CD4-positive, alpha-beta memory T cell (primary cell): ENCODE data around the gene ADAMTS3. TPM values are rescaled to one million over a fixed set of nuclear protein-coding genes. Genes with fewer than 3 reads are reported as not detected.

ENCODE experiments used
- CTCF ChIA-PET: fragments of 350-600 bp; sonication (Branson Sonifier 250); formaldehyde crosslinking; loops from one replicate; lab custom pipeline; 2021; ENCODE audit warnings: inconsistent platforms; ENCODE audit not compliant: partially characterized antibody; lab: Charles Lee
- POLR2A ChIA-PET: fragments of 350-600 bp; sonication (Branson Sonifier 250); formaldehyde crosslinking; loops from one replicate; lab custom pipeline; 2021; ENCODE audit not compliant: partially characterized antibody; lab: Charles Lee
- DNase-seq, 5 donors: peaks; one replicate each; pipeline versions ENCODE4 v3.0.0 to v3.0.0-alpha.2; 2020 to 2022; ENCODE audit warnings: mixed read lengths in 1 of 5
- H3K27ac ChIP-seq: one replicate; pipeline ENCODE4 v1.7.0; 2013; ENCODE audit warnings: low read depth, low read length
- H3K27me3 ChIP-seq: 2 replicates; pipeline ENCODE4 v1.7.0; 2013; ENCODE audit warnings: mild to moderate bottlenecking, low read length, moderate library complexity; ENCODE audit not compliant: insufficient read depth
- H3K36me3 ChIP-seq: 2 replicates; pipeline ENCODE4 v1.7.0; 2013; ENCODE audit warnings: mild to moderate bottlenecking, low read length, moderate library complexity; ENCODE audit not compliant: insufficient read depth
- H3K4me1 ChIP-seq: 2 replicates; pipeline ENCODE4 v1.7.0; 2013; ENCODE audit warnings: mild to moderate bottlenecking, low read length, moderate library complexity; ENCODE audit not compliant: insufficient read depth
- H3K4me3 ChIP-seq, 2 donors: one replicate each; pipeline ENCODE4 v1.7.0; 2013; ENCODE audit warnings: low read length in 2 of 2, mild to moderate bottlenecking in 1 of 2
- H3K9me3 ChIP-seq, 2 donors: one replicate each; pipeline ENCODE4 v1.7.0; 2013; ENCODE audit warnings: low read length in 2 of 2, control low read depth in 1 of 2; ENCODE audit not compliant: control insufficient read depth in 1 of 2
- H3K27ac Mint-ChIP-seq, 7 donors: one replicate each; pipeline ENCODE4 v1.8.0; 2020 to 2021; ENCODE audit warnings: mixed read lengths in 7 of 7, mild to moderate bottlenecking in 6 of 7, inconsistent platforms in 3 of 7, moderate library complexity in 3 of 7
- H3K27me3 Mint-ChIP-seq, 2 donors: one replicate each; pipeline ENCODE4 v1.8.0; 2020 to 2021; ENCODE audit warnings: mixed read lengths in 2 of 2
- H3K36me3 Mint-ChIP-seq, 2 donors: one replicate each; pipeline ENCODE4 v1.8.0; 2020 to 2021; ENCODE audit warnings: mixed read lengths in 2 of 2, inconsistent platforms in 1 of 2, mild to moderate bottlenecking in 1 of 2
- H3K4me1 Mint-ChIP-seq, 4 donors: one replicate each; pipeline ENCODE4 v1.8.0; 2020 to 2021; ENCODE audit warnings: mixed read lengths in 4 of 4, mild to moderate bottlenecking in 1 of 4
- H3K4me3 Mint-ChIP-seq, 8 donors: one replicate each; pipeline ENCODE4 v1.8.0; 2020 to 2021; ENCODE audit warnings: mixed read lengths in 8 of 8, mild to moderate bottlenecking in 7 of 8, moderate library complexity in 6 of 8, inconsistent platforms in 3 of 8
- H3K9me3 Mint-ChIP-seq, 8 donors: one replicate each; pipeline ENCODE4 v1.8.0; 2020 to 2021; ENCODE audit warnings: mixed read lengths in 8 of 8, mild to moderate bottlenecking in 5 of 8, inconsistent platforms in 3 of 8, moderate library complexity in 1 of 8
- intact Hi-C: fragments of 100-400 bp; cut with micrococcal nuclease; formaldehyde crosslinking; loops from one replicate; pipeline ENCODE4 v1.15.1; 2023
- polyA plus RNA-seq, 2 donors: library from polyadenylated mRNA; unstranded; fragments of 300-500 nt; fragmentation: Illumina TruSeq; gene quantifications; one replicate each; pipeline ENCODE4 v1.2.3, GENCODE V29; 2021
- total RNA-seq, 2 experiments: library from RNA; stranded (reverse); gene quantifications; one replicate each; pipeline ENCODE4 v1.2.3, GENCODE V29; 2021

The ADAMTS3 gene
- total RNA-seq (not detected), polyA plus RNA-seq (not detected)

- no peak within 1 kb of the TSS for H3K27ac ChIP-seq
- peaks cover 0 to 4% (median 0%) of the 10 kb centered on the region in 8 donors for H3K9me3 Mint-ChIP-seq
- intact Hi-C loops, result no loop called here
- no peak within 1 kb of the TSS for H3K4me3 ChIP-seq
- POLR2A ChIA-PET, result no interaction called here
- CTCF ChIA-PET, result no interaction called here
- peaks cover 0 to 3% of the 10 kb centered on the region in 2 donors for H3K36me3 Mint-ChIP-seq
- H3K36me3 ChIP-seq, result no peaks in the 10 kb centered on the region
- H3K27me3 Mint-ChIP-seq, result peaks cover 35 to 36% of the 10 kb centered on the region in 2 donors
- H3K4me1 Mint-ChIP-seq, result peaks cover 10 to 28% (median 13%) of the 10 kb centered on the region in 4 donors
- H3K27ac Mint-ChIP-seq, result no peak within 1 kb of the TSS
- H3K27me3 ChIP-seq, result peaks cover 9% of the 10 kb centered on the region
- no peaks in the 10 kb centered on the region for H3K9me3 ChIP-seq
- H3K4me1 ChIP-seq, result no peaks in the 10 kb centered on the region
- peak within 1 kb of the TSS; percentile 62 to 79 (median 72) for H3K4me3 Mint-ChIP-seq
- DNase-seq, result no peak
Observed at GRCh38 chr4:72568959-72569718, at the start of gene ADAMTS3. ADAMTS3 (minus strand) TSS chr4:72569221; CDS start chr4:72568762, 459 bp downstream.

- Mint-ChIP-seq H3K4me3 (no peak overlapping the region), H3K36me3 (no peaks in the 10 kb centered on the region), H3K27ac (no peak overlapping the region), H3K9me3 (peaks cover 0 to 10% (median 0%) of the 10 kb centered on the region in 8 donors), H3K4me1 (no peaks in the 10 kb centered on the region), H3K27me3 (no peaks in the 10 kb centered on the region)
- no peaks in the 10 kb centered on the region for H3K4me1 ChIP-seq
- ChIA-PET POLR2A (no interaction called here), CTCF (no interaction called here)
- H3K27me3 ChIP-seq, result no peaks in the 10 kb centered on the region
- H3K27ac ChIP-seq, result no peak overlapping the region
- intact Hi-C loops, result no loop called here
- no peak overlapping the region for H3K4me3 ChIP-seq
- no peak for DNase-seq
- no peaks in the 10 kb centered on the region for H3K36me3 ChIP-seq
- no peaks in the 10 kb centered on the region for H3K9me3 ChIP-seq
Observed at GRCh38 chr4:72613959-72614358, 44.9 kb upstream of the ADAMTS3 start.

GRCh38 chr4:72606751-72607150 is 37.7 kb upstream of the ADAMTS3 start:
- no peak for DNase-seq
- Histone ChIP-seq H3K27me3 (no peaks in the 10 kb centered on the region), H3K27ac (no peak overlapping the region), H3K4me3 (no peak overlapping the region), H3K4me1 (no peaks in the 10 kb centered on the region), H3K9me3 (no peaks in the 10 kb centered on the region), H3K36me3 (no peaks in the 10 kb centered on the region)
- H3K4me1 Mint-ChIP-seq, result no peaks in the 10 kb centered on the region
- no peak overlapping the region for H3K4me3 Mint-ChIP-seq
- intact Hi-C loops, result no loop called here
- H3K9me3 Mint-ChIP-seq, result peaks cover 2 to 26% (median 6%) of the 10 kb centered on the region in 8 donors
- no peaks in the 10 kb centered on the region for H3K27me3 Mint-ChIP-seq
- no peaks in the 10 kb centered on the region for H3K36me3 Mint-ChIP-seq
- POLR2A ChIA-PET, result no interaction called here
- CTCF ChIA-PET, result no interaction called here
- no peak overlapping the region for H3K27ac Mint-ChIP-seq

- Histone ChIP-seq H3K9me3 (no peaks in the 10 kb centered on the region), H3K27me3 (no peaks in the 10 kb centered on the region), H3K27ac (no peak overlapping the region), H3K36me3 (no peaks in the 10 kb centered on the region), H3K4me3 (no peak overlapping the region), H3K4me1 (no peaks in the 10 kb centered on the region)
- DNase-seq, result no peak
- intact Hi-C loops, result no loop called here
- Mint-ChIP-seq H3K27ac (no peak overlapping the region), H3K27me3 (no peaks in the 10 kb centered on the region), H3K9me3 (peaks cover 2 to 23% (median 6%) of the 10 kb centered on the region in 8 donors), H3K4me3 (no peak overlapping the region), H3K4me1 (no peaks in the 10 kb centered on the region), H3K36me3 (no peaks in the 10 kb centered on the region)
- POLR2A ChIA-PET, result no interaction called here
- CTCF ChIA-PET, result no interaction called here
Observed at GRCh38 chr4:72604324-72604723, 35.3 kb upstream of the ADAMTS3 start.

GRCh38 chr4:72602396-72603376 is 33.7 kb upstream of the ADAMTS3 start:
- no peaks in the 10 kb centered on the region for H3K4me1 Mint-ChIP-seq
- H3K27me3 ChIP-seq, result no peaks in the 10 kb centered on the region

GRCh38 chr4:72591547-72592454 is 22.8 kb upstream of the ADAMTS3 start:
- H3K27me3 Mint-ChIP-seq, result no peaks in the 10 kb centered on the region
- no peak for DNase-seq

More at GRCh38 chr4:72602396-72603376, 33.7 kb upstream of the ADAMTS3 start:
- Mint-ChIP-seq H3K27ac (no peak overlapping the region), H3K36me3 (no peaks in the 10 kb centered on the region), H3K9me3 (peaks cover 2 to 19% (median 7%) of the 10 kb centered on the region in 8 donors), H3K4me3 (no peak overlapping the region), H3K27me3 (no peaks in the 10 kb centered on the region)
- intact Hi-C loops, result no loop called here
- Histone ChIP-seq H3K9me3 (no peaks in the 10 kb centered on the region), H3K4me1 (no peaks in the 10 kb centered on the region), H3K36me3 (no peaks in the 10 kb centered on the region), H3K4me3 (no peak overlapping the region), H3K27ac (no peak overlapping the region)
- DNase-seq, result no peak
- POLR2A ChIA-PET, result no interaction called here
- CTCF ChIA-PET, result no interaction called here

More at GRCh38 chr4:72591547-72592454, 22.8 kb upstream of the ADAMTS3 start:
- H3K9me3 Mint-ChIP-seq, result peaks cover 0 to 4% (median 0%) of the 10 kb centered on the region in 8 donors
- ChIA-PET CTCF (no interaction called here), POLR2A (no interaction called here)
- no peaks in the 10 kb centered on the region for H3K4me1 Mint-ChIP-seq
- no peak overlapping the region for H3K4me3 ChIP-seq
- intact Hi-C loops, result no loop called here
- H3K27me3 ChIP-seq, result no peaks in the 10 kb centered on the region
- no peak overlapping the region for H3K27ac ChIP-seq
- no peaks in the 10 kb centered on the region for H3K36me3 ChIP-seq
- no peaks in the 10 kb centered on the region for H3K36me3 Mint-ChIP-seq
- no peaks in the 10 kb centered on the region for H3K9me3 ChIP-seq
- no peak overlapping the region for H3K4me3 Mint-ChIP-seq
- no peaks in the 10 kb centered on the region for H3K4me1 ChIP-seq
- no peak overlapping the region for H3K27ac Mint-ChIP-seq
